ENCODE measurements around the gene PSME1.

Gene PSME1

GRCh38 chr14:24177041-24177825 is 41.2 kb downstream of the PSME1 start:
- DNase-seq = no peak

DNA sequence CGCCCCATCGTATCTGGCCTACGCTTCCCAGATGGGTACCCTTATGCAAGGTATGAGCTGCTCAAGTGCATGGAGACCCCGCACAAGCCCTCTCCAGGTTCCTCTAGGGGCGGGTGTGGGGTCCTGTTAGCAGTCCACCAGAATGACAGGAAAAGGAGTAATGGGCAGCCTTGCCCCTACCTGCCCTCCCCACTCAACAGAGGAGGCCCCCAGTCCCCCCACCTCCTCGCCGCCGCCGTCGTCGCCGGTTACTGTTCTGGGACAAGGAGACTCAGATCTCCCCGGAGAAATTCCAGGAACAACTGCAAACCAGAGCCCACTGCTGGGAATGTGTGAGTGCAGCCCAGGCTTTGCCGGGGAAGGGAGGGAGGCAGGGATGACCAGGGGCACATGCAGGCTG is 41.9 kb downstream of the PSME1 start:
- no peak for DNase-seq

DNA sequence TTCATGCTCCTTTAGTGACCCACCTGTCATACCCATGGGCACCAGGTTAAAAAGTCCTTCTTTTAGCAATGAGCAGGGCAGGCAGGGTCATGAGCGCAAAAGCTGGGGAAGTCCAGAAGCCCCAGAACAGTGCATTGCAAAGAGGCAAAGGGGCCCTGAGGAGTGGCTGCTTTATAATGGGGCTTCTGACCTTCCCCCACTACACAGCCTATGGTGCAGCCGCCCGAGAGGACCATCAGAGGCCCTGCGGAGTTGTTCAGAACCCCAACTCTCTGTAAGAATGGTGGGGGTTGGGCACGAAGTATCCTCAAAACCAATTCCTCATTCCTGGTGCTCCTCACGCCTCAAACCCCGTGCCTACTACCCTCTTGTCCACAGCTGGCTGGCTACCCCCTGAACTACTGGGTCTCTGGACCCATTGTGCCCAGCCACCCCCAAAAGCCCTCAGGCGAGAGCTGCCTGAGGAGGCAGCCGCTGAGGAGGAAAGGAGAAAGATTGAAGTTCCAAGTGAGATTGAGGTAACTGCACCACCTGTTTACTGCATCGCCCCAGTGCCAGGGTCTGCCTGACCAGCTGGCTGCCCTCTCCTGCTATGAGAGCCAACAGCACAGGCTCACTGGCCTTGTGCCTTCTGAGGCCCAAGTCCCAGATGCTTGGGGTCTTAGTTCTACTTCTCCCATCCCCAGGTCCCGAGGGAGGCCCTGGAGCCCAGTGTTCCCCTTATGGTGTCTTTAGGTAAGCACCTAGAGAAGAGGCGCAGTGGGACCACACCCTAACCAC is 42.6 kb downstream of the PSME1 start:
- DNase-seq = no peak

- DNase-seq = no peak
These were observed 43.4 kb downstream of the PSME1 start for GRCh38 chr14:24179294-24179960.

DNA sequence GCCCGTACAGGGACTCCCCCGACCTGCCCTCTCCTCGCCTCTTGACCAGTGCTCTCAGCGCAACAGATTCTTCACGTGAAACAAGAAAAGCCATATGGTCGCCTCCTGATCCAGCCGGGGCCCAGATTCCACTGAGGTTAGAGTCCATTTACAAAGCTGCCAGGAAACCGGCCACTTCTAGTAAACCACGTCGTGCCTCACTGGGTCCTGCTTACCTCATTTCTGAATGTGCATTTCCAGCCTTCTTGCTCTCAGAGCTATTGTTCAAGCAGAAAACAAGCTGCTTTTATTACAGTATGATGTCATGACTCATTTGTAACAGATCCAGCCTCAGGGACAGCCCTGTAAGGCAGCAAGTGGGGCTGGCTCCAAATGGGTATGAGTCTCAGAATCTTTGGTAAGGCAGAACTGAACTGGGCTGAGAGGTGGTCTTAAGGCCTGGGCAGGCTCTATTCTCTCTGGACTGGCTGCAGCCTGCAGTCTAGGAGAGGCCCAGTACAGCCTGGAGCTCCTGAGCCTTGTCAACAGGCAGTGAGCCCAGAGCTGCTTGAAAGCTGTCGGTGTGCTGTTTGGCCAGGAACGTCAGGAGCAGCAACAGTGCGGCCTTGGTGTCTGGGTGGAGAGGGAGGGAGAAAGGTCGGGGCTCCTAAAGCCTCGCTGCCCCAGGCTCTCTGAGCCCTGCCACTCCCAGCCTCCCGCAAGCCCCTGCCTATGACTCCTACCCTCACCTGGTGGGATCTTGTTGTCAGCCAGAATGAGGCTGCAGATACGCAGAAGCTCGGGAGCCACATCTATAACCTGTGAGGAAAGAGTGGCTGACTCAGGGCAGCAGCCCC is 44.2 kb downstream of the PSME1 start:
- no peak for DNase-seq

GRCh38 chr14:24181371-24182077 is 45.5 kb downstream of the PSME1 start:
- no peak for DNase-seq

GRCh38 chr14:24182110-24182882 is 46.3 kb downstream of the PSME1 start:
- no peak for DNase-seq

GRCh38 chr14:24183014-24183481 is 47.1 kb downstream of the PSME1 start:
- DNase-seq = no peak

DNA sequence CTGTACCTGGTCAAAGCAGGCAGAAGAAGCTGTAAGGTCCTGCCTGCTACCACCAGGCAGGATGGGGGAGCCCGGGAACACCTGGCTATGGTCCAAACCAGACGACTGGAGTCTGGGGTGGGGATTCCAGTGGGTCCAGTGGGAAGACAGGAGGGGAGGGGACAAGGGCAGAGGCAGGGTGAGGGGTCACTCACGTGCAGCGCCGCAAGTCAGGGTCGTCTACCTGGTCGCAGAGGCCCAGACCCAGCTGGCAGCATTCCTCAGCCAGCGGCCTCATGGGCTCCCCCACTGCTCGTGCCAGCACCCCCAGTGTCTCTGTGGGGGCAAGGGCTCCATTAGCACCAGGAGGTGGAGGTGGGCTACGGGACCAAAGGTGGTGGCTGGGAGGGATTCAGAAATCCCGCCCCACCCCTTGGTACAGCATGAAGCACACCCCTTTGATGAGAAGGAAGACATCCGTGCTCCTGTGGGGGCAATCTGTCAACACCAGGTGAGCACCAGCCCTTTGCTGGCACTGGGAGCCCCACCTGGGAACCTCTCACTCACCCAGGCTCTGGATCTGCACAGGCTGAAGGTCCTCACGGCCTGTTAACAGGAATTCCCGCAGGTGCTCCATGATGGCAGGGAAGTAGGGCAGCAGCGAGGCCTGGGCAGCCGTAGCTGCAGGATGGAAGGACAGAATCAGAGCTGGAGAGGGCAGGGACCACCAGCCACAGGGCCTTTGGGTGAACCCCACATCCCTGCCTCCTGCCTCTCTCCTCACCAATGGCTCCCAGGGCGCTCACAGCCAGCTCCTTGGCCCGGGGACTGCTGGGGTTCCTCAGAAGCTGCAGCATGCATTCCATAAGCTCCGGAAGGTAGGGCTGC is 48.3 kb downstream of the PSME1 start:
- DNase-seq = no peak

DNA sequence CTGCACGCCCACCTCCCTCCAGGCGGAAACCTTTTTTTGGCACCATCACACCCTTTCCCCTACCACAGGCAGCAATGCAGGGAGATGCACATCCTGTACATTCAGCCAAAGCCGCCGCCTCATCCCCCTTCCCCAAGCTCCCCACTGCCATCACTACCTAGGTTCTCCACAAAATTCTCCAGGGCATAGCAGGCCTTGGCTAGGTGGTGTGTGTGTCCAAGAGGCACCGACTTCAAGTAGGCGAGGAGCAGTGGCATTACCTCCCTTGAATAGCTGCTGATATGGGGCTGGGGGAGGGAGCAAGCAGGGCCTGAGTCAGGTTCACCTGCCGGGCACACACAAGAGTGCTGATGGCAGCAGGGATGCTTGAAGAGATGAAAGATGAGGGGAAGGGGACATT is 49.0 kb downstream of the PSME1 start:
- no peak for DNase-seq

GRCh38 chr14:24185741-24186140 is 49.7 kb downstream of the PSME1 start:
- DNase-seq = no peak

DNA sequence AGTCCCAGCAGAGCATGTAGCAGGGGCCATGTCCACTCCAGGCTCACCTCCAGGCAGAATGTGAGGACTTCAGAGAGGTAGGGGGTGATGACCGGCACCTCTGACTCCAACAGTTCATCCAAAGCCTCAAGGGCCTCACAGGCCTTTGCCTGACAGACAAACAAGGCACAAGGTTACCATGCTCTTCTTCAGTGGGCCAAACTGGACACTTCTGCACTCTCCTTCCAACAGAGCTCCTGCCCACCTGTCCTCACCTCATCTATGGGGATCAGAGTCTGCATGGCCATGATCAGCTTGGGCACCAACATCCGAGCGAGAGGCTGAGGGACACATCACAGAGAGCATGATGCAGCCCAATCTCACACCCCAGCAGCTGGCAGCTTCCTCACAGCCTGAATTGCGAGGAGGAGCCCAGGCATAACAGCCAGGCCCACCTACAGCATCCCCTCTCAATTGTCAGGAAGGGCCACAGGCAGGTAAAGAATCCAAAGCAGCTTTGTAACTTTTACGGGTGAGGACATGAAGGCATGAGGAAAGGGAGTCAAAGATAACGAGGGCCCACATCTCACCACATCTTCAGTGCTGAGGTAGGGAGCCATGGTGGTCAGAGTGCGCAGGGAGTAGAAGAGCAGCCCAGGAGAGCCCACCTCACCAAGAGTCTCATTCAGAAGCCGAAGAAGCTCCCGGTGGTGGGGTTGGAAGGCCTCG is 51.0 kb downstream of the PSME1 start:
- no peak for DNase-seq

DNA sequence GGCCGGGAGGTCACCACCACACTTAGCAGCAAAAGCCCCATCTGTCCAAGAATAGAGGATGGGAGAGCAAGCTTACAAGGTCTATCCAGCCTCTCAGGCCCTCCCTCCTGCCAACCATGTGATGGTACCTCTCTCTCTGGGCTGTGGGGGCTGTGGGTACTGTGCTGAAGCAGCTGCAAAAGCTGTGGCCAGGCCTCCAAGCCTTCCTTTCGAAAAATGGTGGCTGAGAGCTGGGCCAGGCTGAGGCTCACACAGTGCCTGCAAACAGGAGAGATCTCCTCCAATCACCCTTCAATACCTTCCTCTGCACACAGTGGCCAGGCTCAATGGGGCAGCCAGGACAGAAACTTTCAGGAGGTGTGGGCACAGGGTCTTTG is 51.5 kb downstream of the PSME1 start:
- no peak for DNase-seq
